Natural killer cell (primary cell): ENCODE results near the gene DYNC1LI1. TPM values are rescaled to one million over a fixed set of nuclear protein-coding genes. Genes with fewer than 3 reads are reported as not detected.

Experiments used
- ATAC-seq, 3 donors: fragments of 150-1000 bp in 2 of 3; fragments of 200-7000 bp in 1 of 3; cut with Tn5 transposase; 1 replicate in 1 of 3; 2 replicates in 2 of 3; pipeline ENCODE4 v1.10.0; 2021; ENCODE audit warnings: mild to moderate bottlenecking in 2 of 3, moderate library complexity in 2 of 3
- DNase-seq, 2 donors: peaks; one replicate each; pipeline versions ENCODE4 v3.0.0 to v3.0.0-alpha.2; 2013 to 2021; ENCODE audit warnings: mixed read lengths in 1 of 2
- H3K27ac ChIP-seq: one replicate; pipeline ENCODE4 v1.5.1; 2013; ENCODE audit warnings: mild to moderate bottlenecking, low read length
- H3K27me3 ChIP-seq: one replicate; pipeline ENCODE4 v1.6.1; 2013; ENCODE audit warnings: low read length; ENCODE audit not compliant: control insufficient read depth, insufficient read depth
- H3K36me3 ChIP-seq: one replicate; pipeline ENCODE4 v1.6.1; 2013; ENCODE audit warnings: low read length; ENCODE audit not compliant: control insufficient read depth, insufficient read depth
- H3K4me1 ChIP-seq: one replicate; pipeline ENCODE4 v1.6.1; 2013; ENCODE audit warnings: low read length; ENCODE audit not compliant: control insufficient read depth, insufficient read depth
- H3K4me3 ChIP-seq: one replicate; pipeline ENCODE4 v1.5.1; 2013; ENCODE audit warnings: low read length
- H3K9me3 ChIP-seq: one replicate; pipeline ENCODE4 v1.6.1; 2013; ENCODE audit warnings: low read length; ENCODE audit not compliant: control insufficient read depth, insufficient read depth
- H3K27ac Mint-ChIP-seq, 2 donors: one replicate each; pipeline ENCODE4 v1.8.0; 2022; ENCODE audit warnings: mild to moderate bottlenecking in 2 of 2, mixed read lengths in 2 of 2, moderate library complexity in 1 of 2
- H3K27me3 Mint-ChIP-seq, 2 donors: one replicate each; pipeline ENCODE4 v1.8.0; 2022; ENCODE audit warnings: low read depth in 2 of 2, mixed read lengths in 2 of 2
- H3K36me3 Mint-ChIP-seq: one replicate; pipeline ENCODE4 v1.8.0; 2022; ENCODE audit warnings: mixed read lengths
- H3K4me1 Mint-ChIP-seq, 2 donors: one replicate each; pipeline ENCODE4 v1.8.0; 2022; ENCODE audit warnings: mixed read lengths in 2 of 2
- H3K4me3 Mint-ChIP-seq: one replicate; pipeline ENCODE4 v1.8.0; 2022; ENCODE audit warnings: mild to moderate bottlenecking, moderate library complexity, mixed read lengths
- H3K9me3 Mint-ChIP-seq, 2 donors: one replicate each; pipeline ENCODE4 v1.8.0; 2022; ENCODE audit warnings: mixed read lengths in 2 of 2
- CTCF ChIP-seq: fragments of 200-600 bp; IDR thresholded peaks from one replicate; pipeline ENCODE4 v1.8.0; 2022; ENCODE audit warnings: antibody characterized with exemption
- WGBS: methylation state at CpG from one replicate; pipeline ENCODE4 v1.1.7; 2013; ENCODE audit warnings: missing lambda C conversion rate; ENCODE audit not compliant: insufficient coverage; 5-methylcytosine and 5-hydroxymethylcytosine counted together
- intact Hi-C: fragments of 100-400 bp; cut with micrococcal nuclease; formaldehyde crosslinking; loops from one replicate; pipeline ENCODE4 v1.14.2; 2022
- total RNA-seq, 4 donors: library from RNA; stranded (reverse); fragments of 120-200 nt in 1 of 4; gene quantifications; one replicate each; pipeline versions ENCODE4 v1.2.3 to v1.2.4, GENCODE V29; 2013 to 2022

Gene DYNC1LI1
- total RNA-seq, 3 donors from 2014 or later (not counting 1 experiment from before 2014, with no cell fraction given) = 35.9 to 49.2 (median 39.9) TPM

GRCh38 chr3:32510075-32510724 lies 60.5 kb downstream of the DYNC1LI1 start:
- no peaks in the 10 kb centered on the region for H3K27me3 Mint-ChIP-seq
- Histone ChIP-seq H3K9me3 (no peaks in the 10 kb centered on the region), H3K27me3 (no peaks in the 10 kb centered on the region), H3K4me3 (no peak overlapping the region), H3K27ac (no peak overlapping the region), H3K36me3 (no peaks in the 10 kb centered on the region), H3K4me1 (no peaks in the 10 kb centered on the region)
- no peaks in the 10 kb centered on the region for H3K9me3 Mint-ChIP-seq
- DNase-seq (peak; percentile 38 to 81), ATAC-seq (peak; percentile 91 to 98 (median 92))
- no peaks in the 10 kb centered on the region for H3K36me3 Mint-ChIP-seq
- peaks cover 0 to 3% of the 10 kb centered on the region in 2 donors for H3K4me1 Mint-ChIP-seq
- WGBS = 50% methylated on average over 2 of the region's 3 CpGs
- intact Hi-C loops = loop anchor here (5.0 kb wide), 3 partner anchors 272 to 562 kb away; no protein-coding TSS in a partner anchor
- TF ChIP-seq CTCF = peak; percentile 70
- H3K27ac Mint-ChIP-seq = no peak overlapping the region
- H3K4me3 Mint-ChIP-seq = no peak overlapping the region

- Histone ChIP-seq H3K27me3 (no peaks in the 10 kb centered on the region), H3K9me3 (no peaks in the 10 kb centered on the region), H3K27ac (no peak overlapping the region), H3K4me3 (no peak overlapping the region), H3K36me3 (no peaks in the 10 kb centered on the region), H3K4me1 (no peaks in the 10 kb centered on the region)
- Mint-ChIP-seq H3K9me3 (no peaks in the 10 kb centered on the region), H3K27me3 (no peaks in the 10 kb centered on the region), H3K36me3 (no peaks in the 10 kb centered on the region), H3K4me3 (no peak overlapping the region), H3K4me1 (no peaks in the 10 kb centered on the region), H3K27ac (no peak overlapping the region)
- WGBS = 94% methylated on average over 7 of the region's 7 CpGs
- intact Hi-C loops = no loop called here
- ATAC-seq = no peak
- DNase-seq = no peak
- TF ChIP-seq CTCF = no peak
These were observed 61.9 kb downstream of the DYNC1LI1 start for GRCh38 chr3:32508711-32509110.

- no peak for DNase-seq
- Histone ChIP-seq H3K36me3 (no peaks in the 10 kb centered on the region), H3K4me1 (no peaks in the 10 kb centered on the region), H3K27ac (no peak overlapping the region), H3K27me3 (no peaks in the 10 kb centered on the region), H3K4me3 (no peak overlapping the region), H3K9me3 (no peaks in the 10 kb centered on the region)
- H3K9me3 Mint-ChIP-seq = no peaks in the 10 kb centered on the region
- no peak overlapping the region for H3K4me3 Mint-ChIP-seq
- no peak overlapping the region for H3K27ac Mint-ChIP-seq
- TF ChIP-seq CTCF = no peak
- no peak for ATAC-seq
- no peaks in the 10 kb centered on the region for H3K27me3 Mint-ChIP-seq
- H3K4me1 Mint-ChIP-seq = peaks cover 8 to 16% of the 10 kb centered on the region in 2 donors
- H3K36me3 Mint-ChIP-seq = no peaks in the 10 kb centered on the region
- intact Hi-C loops = no loop called here
- 66% methylated on average over 2 of the region's 4 CpGs for WGBS
These were observed 64.2 kb downstream of the DYNC1LI1 start for GRCh38 chr3:32506466-32506865.

- Mint-ChIP-seq H3K4me1 (peaks cover 29 to 34% of the 10 kb centered on the region in 2 donors), H3K27ac (peak overlapping the region; percentile 84 to 92), H3K36me3 (no peaks in the 10 kb centered on the region), H3K4me3 (peak overlapping the region; percentile 90), H3K27me3 (no peaks in the 10 kb centered on the region), H3K9me3 (no peaks in the 10 kb centered on the region)
- DNase-seq = no peak
- Histone ChIP-seq H3K36me3 (peaks cover 5% of the 10 kb centered on the region), H3K27ac (peak overlapping the region; percentile 84), H3K4me1 (peaks cover 10% of the 10 kb centered on the region), H3K9me3 (no peaks in the 10 kb centered on the region), H3K4me3 (peak overlapping the region; percentile 62), H3K27me3 (no peaks in the 10 kb centered on the region)
- 3% methylated on average over 6 of the region's 6 CpGs for WGBS
- peak in 2 of 3 donors; percentile 6 to 10 for ATAC-seq
- intact Hi-C loops = loop anchor here (1.0 to 2.0 kb wide), 2 partner anchors 68 to 182 kb away; partner anchors contain the start of genes CNOT10 and DYNC1LI1
- TF ChIP-seq CTCF = no peak
These were observed 67.7 kb downstream of the DYNC1LI1 start for GRCh38 chr3:32502946-32503286.
